HepG2 (cell line): ENCODE results near the gene WWP2. TPM values are rescaled to one million over a fixed set of nuclear protein-coding genes. Genes with fewer than 3 reads are reported as not detected.

Source experiments
- CEBPB ChIP-seq: IDR thresholded peaks from 2 replicates; pipeline ENCODE4 v1.6.1; 2011; ENCODE audit warnings: low read depth, low read length, improper control_type of control experiment, borderline replicate concordance
- FLYWCH1 ChIP-seq: sonication (generic); formaldehyde crosslinking; IDR thresholded peaks from 2 replicates; pipeline ENCODE4 v1.8.1; 2023; ENCODE audit warnings: mild to moderate bottlenecking, missing genetic modification reagents
- FOXK1 ChIP-seq: sonication (generic); formaldehyde crosslinking; IDR thresholded peaks from 2 replicates; pipeline ENCODE4 v1.4.0; 2020; ENCODE audit warnings: low read depth, missing genetic modification reagents, borderline replicate concordance
- HNF4G ChIP-seq, 2 experiments: sonication (generic) in 1 of 2; formaldehyde crosslinking in 1 of 2; IDR thresholded peaks; 2 replicates each; pipeline versions ENCODE4 v1.4.0 to v1.6.1; 2011 to 2020; ENCODE audit warnings: borderline replicate concordance in 2 of 2, low read depth in 2 of 2, mild to moderate bottlenecking in 2 of 2, low read length in 1 of 2, missing genetic modification reagents in 1 of 2, moderate library complexity in 1 of 2
- JUN ChIP-seq: sonication (generic); formaldehyde crosslinking; IDR thresholded peaks from 2 replicates; pipeline ENCODE4 v1.4.0; 2020; ENCODE audit warnings: mild to moderate bottlenecking, missing genetic modification reagents
- MXD4 ChIP-seq: IDR thresholded peaks from 2 replicates; pipeline ENCODE4 v1.6.1; 2016; ENCODE audit warnings: mild to moderate bottlenecking, missing biosample characterization, missing genetic modification reagents
- NAIF1 ChIP-seq: sonication (generic); formaldehyde crosslinking; IDR thresholded peaks from 2 replicates; pipeline ENCODE4 v1.5.0; 2020; ENCODE audit warnings: mild to moderate bottlenecking, missing genetic modification reagents, borderline replicate concordance
- NCOA1 ChIP-seq: sonication (generic); formaldehyde crosslinking; IDR thresholded peaks from 2 replicates; pipeline ENCODE4 v1.9.0; 2021; ENCODE audit warnings: missing genetic modification reagents
- PBX2 ChIP-seq: IDR thresholded peaks from 2 replicates; pipeline ENCODE4 v1.6.1; 2016; ENCODE audit warnings: control low read depth
- PHF20 ChIP-seq: sonication (generic); formaldehyde crosslinking; IDR thresholded peaks from 2 replicates; pipeline ENCODE4 v1.5.0; 2020; ENCODE audit warnings: mild to moderate bottlenecking, missing genetic modification reagents
- PREB ChIP-seq: sonication (generic); formaldehyde crosslinking; IDR thresholded peaks from 2 replicates; pipeline ENCODE4 v1.4.0; 2020; ENCODE audit warnings: missing genetic modification reagents
- RAD21 ChIP-seq: fragments of 450-650 bp; formaldehyde crosslinking; IDR thresholded peaks from 2 replicates; pipeline ENCODE4 v1.5.0; 2020; ENCODE audit warnings: mild to moderate bottlenecking
- RBAK ChIP-seq: sonication (generic); formaldehyde crosslinking; IDR thresholded peaks from 2 replicates; pipeline ENCODE4 v1.5.1; 2020; ENCODE audit warnings: mild to moderate bottlenecking, missing genetic modification reagents
- SRF ChIP-seq: IDR thresholded peaks from 2 replicates; pipeline ENCODE4 v1.6.1; 2011; ENCODE audit warnings: mild to moderate bottlenecking, low read depth, low read length, moderate library complexity
- TFDP2 ChIP-seq: sonication (generic); formaldehyde crosslinking; IDR thresholded peaks from 2 replicates; pipeline ENCODE4 v1.4.0; 2020; ENCODE audit warnings: missing genetic modification reagents
- TRAFD1 ChIP-seq: sonication (generic); formaldehyde crosslinking; IDR thresholded peaks from 2 replicates; pipeline ENCODE4 v1.5.1; 2020; ENCODE audit warnings: missing genetic modification reagents, mild to moderate bottlenecking, borderline replicate concordance
- ZMAT3 ChIP-seq: sonication (generic); formaldehyde crosslinking; conservative IDR thresholded peaks from 2 replicates; pipeline ENCODE4 v1.7.0; 2021; ENCODE audit warnings: missing genetic modification reagents
- ZNF282 ChIP-seq: fragments of 450-650 bp; IDR thresholded peaks from 2 replicates; pipeline ENCODE4 v1.6.1; 2018; ENCODE audit not compliant: partially characterized antibody
- ZNF3 ChIP-seq: IDR thresholded peaks from 2 replicates; pipeline ENCODE4 v1.7.0; 2017; ENCODE audit warnings: inconsistent platforms
- ZNF460 ChIP-seq: sonication (generic); formaldehyde crosslinking; IDR thresholded peaks from 2 replicates; pipeline ENCODE4 v1.5.1; 2020; ENCODE audit warnings: missing genetic modification reagents, mild to moderate bottlenecking, borderline replicate concordance
- ZNF556 ChIP-seq: sonication (generic); formaldehyde crosslinking; IDR thresholded peaks from 2 replicates; pipeline ENCODE4 v1.4.0; 2020; ENCODE audit warnings: mild to moderate bottlenecking, missing genetic modification reagents, borderline replicate concordance
- ZNF749 ChIP-seq: sonication (generic); formaldehyde crosslinking; IDR thresholded peaks from 2 replicates; pipeline ENCODE4 v1.8.0; 2022; ENCODE audit warnings: mild to moderate bottlenecking, missing genetic modification reagents, moderate library complexity, borderline replicate concordance
- polyA plus RNA-seq, 8 experiments: library from polyadenylated mRNA; depleted of rRNA in 3 of 8; stranded (reverse) in 7 of 8; unstranded in 1 of 8; fragments of >200 nt; fragmentation: Illumina TruSeq in 4 of 8; extraction: Trizol in 4 of 8; gene quantifications; 2 replicates each; pipeline versions ENCODE4 v1.2.1 to v1.2.3, GENCODE V29; 2011 to 2016; ENCODE audit warnings: low read depth in 4 of 8, missing spikeins in 1 of 8, mixed read lengths in 1 of 8; ENCODE audit not compliant: insufficient read depth in 1 of 8
- total RNA-seq, 5 experiments: library from RNA; depleted of rRNA; stranded (reverse); fragments of >200 nt; fragmentation: Illumina TruSeq; extraction: Trizol; gene quantifications; 2 replicates each; pipeline ENCODE4 v1.2.3, GENCODE V29; 2016; ENCODE audit warnings: low read depth in 1 of 5

The WWP2 gene
- total and polyA plus RNA-seq, 2 of the 13 experiments (the other 11 are each of a cell fraction or from before 2014, with no cell fraction given) = 11.4 to 28.2 TPM

GRCh38 chr16:69754469-69755310, 7.4 kb upstream of the WWP2 start, which contains the start of gene NOB1 (continued):
- peak; percentile 83; the same call in 1 of the 2 replicates for TF ChIP-seq PHF20 (CRISPR knock-in tag)
- peak; percentile 29; the same call in 1 of the 2 replicates for TF ChIP-seq ZNF3 (CRISPR knock-in tag)
- TF ChIP-seq ZMAT3 (CRISPR knock-in tag) = peak; percentile 81
- peak; percentile 41; the same call in 1 of the 2 replicates for TF ChIP-seq RBAK (CRISPR knock-in tag)
- TF ChIP-seq JUN (CRISPR knock-in tag) = peak; percentile 75
- no peak for TF ChIP-seq PREB
- TF ChIP-seq HNF4G (IDR thresholded peaks at IDR 0.05; ENCODE audit: borderline replicate concordance, low read depth, low read length) = no peak
- TF ChIP-seq HNF4G (CRISPR knock-in tag; IDR thresholded peaks at IDR 0.05; ENCODE audit: borderline replicate concordance, low read depth) = peak; percentile 82; the same call in 1 of the 2 replicates
- peak; percentile 17; the same call in 1 of the 2 replicates for TF ChIP-seq SRF
- TF ChIP-seq NCOA1 (CRISPR knock-in tag) = no peak
- peak; percentile 19; the same call in 1 of the 2 replicates for TF ChIP-seq ZNF460 (CRISPR knock-in tag)
- TF ChIP-seq ZNF556 (CRISPR knock-in tag) = peak; percentile 72; the same call in 1 of the 2 replicates
- TF ChIP-seq NAIF1 (CRISPR knock-in tag) = peak; percentile 79; the same call in 1 of the 2 replicates
- TF ChIP-seq FLYWCH1 (CRISPR knock-in tag) = no peak
- TF ChIP-seq ZNF749 = no peak
- TF ChIP-seq CEBPB = no peak
- TF ChIP-seq RAD21 (CRISPR knock-in tag) = peak; percentile 100
- TF ChIP-seq TRAFD1 = peak; percentile 91; the same call in 1 of the 2 replicates
- TF ChIP-seq TFDP2 (CRISPR knock-in tag) = peak; percentile 56; the same call in 1 of the 2 replicates
- TF ChIP-seq FOXK1 (CRISPR knock-in tag) = peak; percentile 63; the same call in 1 of the 2 replicates
- TF ChIP-seq PBX2 (CRISPR knock-in tag) = no peak
- peak; percentile 96 for TF ChIP-seq MXD4 (CRISPR knock-in tag)
- no peak for TF ChIP-seq ZNF282
